ENCODE results near the gene KLHDC1. TPM values are rescaled to one million over a fixed set of nuclear protein-coding genes. Genes with fewer than 3 reads are reported as not detected.
"Not testable (repeated sequence)": the region's sequence is repeated elsewhere in the genome, so short reads cannot be mapped to it uniquely, and the experiment has no call there.

The KLHDC1 gene, protein sequence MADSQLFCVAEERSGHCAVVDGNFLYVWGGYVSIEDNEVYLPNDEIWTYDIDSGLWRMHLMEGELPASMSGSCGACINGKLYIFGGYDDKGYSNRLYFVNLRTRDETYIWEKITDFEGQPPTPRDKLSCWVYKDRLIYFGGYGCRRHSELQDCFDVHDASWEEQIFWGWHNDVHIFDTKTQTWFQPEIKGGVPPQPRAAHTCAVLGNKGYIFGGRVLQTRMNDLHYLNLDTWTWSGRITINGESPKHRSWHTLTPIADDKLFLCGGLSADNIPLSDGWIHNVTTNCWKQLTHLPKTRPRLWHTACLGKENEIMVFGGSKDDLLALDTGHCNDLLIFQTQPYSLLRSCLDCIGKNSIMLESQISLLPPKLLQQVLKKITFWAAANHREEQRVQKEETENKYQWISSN
- 0.46 and 1.4 TPM in 2 replicates for total RNA-seq (2014; rRNA removed; shearing (Covaris generic))

DNA sequence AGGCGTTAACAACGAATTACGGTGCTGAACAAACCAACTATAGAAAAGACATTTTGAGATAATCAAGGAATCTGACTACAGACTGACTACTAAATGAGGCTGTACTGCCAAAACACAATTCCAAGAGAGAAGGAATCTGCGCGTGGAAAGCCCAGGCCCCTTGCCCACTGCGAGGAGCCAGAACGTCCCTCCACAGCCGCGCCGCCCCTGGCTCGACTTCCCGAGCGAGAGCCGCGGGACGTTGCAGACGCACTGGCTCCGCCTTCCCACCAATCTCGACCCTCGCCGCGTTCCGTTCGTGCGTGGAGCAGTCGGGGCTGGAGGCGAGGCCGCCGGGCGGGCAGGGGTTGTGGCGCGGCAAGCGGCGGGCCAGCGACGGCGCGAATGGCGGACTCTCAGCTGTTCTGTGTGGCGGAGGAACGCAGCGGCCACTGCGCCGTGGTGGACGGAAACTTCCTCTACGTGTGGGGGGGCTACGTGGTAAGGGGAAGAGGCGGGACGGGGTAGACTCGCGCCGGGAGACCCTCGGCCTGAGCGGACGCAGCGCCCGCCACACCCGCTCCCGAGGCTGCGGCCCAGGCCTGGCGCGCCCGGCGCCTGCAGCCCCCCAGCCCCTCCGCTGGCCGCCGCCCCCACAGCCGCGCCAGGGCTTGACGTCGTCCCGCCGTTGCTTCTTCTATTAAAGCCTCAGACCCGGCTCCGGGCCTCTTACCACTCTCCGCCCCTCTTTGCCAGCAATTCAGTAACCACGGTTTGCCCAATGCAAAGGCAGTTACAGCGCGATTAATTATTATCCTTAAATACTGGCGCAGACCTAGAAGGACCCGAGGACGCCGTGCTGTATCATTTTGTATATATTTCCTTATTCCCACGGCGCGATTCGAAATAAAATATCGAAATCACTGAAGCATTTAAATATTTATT is at the start of gene KLHDC1:
Gene KLHDC1, plus strand, starts transcription at position 310 of the 924 bp plus-strand sequence. Its CDS starts 75 bp downstream, at position 385.
- peak; percentile 34 for DNase-seq (ENCODE audit: low spot score)

DNA sequence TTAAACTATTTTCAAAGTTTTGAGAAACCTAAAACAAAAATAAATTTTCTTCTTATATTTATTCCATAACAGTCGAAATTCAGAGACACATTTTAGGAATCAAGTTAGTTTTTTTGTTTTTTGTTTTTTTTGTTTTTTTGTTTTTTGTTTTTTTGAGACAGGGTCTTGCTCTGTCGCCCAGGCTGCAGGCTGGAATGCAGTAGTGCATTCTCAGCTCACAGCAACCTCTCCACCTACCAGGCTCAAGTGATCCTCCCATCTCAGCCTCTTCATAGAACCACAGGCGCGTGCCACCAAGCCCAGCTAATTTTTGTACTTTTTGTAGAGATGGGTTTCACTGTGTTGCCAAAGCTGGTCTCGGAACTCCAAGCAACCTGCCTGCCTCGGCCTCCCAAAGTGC is 39.4 kb upstream of the KLHDC1 start:
- DNase-seq (ENCODE audit: low spot score): no peak

DNA sequence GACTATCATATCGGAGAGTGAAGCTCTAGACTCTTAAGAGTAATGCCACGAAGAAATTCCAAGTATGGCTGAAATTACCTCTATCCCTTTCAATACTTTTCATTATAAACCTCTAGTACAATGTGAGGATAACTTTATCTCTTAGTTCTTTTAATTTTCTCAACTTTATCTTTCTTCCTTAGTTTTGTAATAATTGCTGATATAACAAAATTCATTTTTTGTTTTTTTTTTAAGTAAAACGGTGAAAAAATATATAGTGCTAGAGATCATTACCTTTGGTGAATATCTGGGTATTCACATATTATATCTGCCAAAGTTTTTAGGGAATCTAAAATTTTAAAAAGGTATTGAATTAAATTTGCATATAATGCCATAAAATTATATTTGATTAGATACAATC is 38.4 kb upstream of the KLHDC1 start:
- DNase-seq (ENCODE audit: low spot score): no peak

DNA sequence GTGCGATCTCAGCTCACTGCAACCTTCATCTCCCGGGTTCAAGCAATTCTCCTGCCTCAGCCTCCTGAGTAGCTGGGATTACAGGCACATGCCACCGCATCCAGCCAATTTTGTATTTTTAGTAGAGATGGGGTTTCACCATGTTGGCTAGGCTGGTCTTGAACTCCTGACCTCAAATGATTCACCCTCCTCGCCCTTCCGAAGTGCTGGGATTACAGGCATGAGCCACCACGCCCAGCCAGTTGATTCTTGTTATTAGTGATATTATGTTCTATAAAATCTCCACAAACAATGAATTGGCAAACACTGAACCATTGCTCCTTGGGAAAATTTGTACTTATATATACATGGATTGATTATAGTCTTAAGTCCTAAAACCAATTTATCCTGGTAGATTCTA is 35.4 kb upstream of the KLHDC1 start:
- DNase-seq (ENCODE audit: low spot score): not testable (repeated sequence)

DNA sequence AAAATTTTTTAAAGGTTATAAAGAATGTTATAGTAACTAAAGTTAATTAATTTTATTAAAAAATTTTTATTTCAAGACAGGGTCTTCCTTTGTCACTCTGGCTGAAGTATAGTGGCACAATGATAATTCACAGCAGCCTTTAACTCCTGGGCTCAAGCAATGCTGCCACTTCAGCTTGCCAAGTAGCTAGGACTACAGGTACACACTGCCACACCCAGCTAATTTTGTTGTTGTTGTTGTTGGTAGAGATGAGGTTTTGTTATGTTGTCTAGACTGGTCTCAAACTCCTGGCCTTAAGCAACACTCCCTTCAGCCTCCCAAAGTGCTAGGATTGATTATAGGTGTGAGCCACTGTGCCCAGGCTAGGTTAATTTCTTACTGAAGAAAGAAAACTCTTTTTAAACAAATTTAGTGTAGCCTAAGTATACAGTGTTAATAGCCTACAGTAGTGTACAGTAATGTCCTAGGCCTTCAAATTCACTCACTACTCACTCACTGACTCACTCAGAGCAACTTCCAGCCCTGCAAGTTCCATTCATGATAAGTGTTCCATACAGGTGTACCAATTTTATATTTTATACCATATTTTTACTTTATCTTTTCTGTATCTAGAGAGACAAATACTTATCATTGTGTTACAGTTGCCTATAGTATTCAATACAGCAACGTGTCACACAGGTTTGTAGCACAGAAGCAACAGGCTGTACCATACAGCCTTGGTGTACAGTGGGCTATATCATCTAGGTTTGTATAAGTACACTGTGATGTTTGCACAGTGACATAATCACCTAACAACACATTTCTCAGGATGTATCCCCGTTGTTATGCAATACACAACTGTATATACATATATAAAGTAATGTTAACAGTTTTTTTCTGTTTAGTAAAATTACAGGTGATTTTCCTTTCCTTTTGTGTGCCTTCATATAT is 33.1 kb upstream of the KLHDC1 start:
- no peak for DNase-seq (ENCODE audit: low spot score)

DNA sequence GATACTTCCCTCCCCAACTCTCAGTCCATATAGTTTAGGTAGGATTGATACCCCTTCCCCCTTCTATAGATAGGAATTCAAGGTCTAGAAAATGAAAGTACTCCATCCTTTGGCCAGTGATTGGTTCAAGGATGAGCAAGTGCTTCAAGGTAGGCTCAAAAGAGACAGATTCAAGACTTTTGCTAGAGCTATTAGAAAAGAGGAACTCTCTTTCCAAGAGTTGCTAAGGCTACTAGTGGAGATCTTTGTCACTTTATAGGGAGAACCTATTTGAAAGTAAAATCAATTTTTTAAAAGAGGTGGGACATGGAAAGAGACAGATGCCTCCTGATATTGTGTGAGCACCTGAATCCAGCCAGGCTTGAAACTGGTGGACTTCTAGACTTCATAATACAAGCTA is 22.4 kb upstream of the KLHDC1 start:
- no peak for DNase-seq (ENCODE audit: low spot score)

DNA sequence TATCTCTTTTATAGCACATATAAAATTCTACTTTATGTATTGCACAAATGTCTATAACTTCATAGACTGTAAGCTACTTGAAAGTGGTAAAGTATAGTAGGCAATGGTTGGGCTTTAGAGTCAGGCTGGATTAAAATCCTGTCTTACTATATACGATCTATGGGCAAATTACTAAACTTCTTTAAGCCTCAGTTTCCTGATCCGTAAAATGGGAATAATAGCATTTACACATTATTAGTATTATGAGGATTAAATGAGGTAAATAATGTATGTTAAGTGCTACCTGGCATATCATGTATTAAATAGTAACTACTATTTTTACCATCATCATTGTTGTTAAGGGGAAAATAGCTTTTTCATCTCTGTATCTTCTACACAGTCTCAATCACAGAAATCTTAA is 19.3 kb upstream of the KLHDC1 start:
- no peak for DNase-seq (ENCODE audit: low spot score)

DNA sequence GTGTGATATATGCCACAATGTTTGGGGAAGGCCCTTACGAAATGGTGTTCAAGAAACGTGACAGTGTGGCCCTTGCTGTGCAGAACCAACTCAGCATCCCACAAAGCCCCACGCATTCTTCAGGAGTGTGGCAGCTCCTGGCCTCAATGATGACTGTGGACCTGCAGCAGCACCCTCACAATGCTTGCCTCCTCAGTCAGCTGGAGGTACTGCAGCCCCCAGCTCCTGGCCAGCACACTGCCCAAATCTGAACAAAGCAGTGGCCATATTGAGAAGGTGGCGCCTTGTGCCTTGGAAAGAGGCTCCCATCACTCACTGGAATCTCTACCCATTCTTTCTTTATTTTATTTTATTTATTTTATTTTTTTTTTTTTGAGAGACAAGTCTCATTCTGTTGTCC is 15.3 kb upstream of the KLHDC1 start:
- no peak for DNase-seq (ENCODE audit: low spot score)

DNA sequence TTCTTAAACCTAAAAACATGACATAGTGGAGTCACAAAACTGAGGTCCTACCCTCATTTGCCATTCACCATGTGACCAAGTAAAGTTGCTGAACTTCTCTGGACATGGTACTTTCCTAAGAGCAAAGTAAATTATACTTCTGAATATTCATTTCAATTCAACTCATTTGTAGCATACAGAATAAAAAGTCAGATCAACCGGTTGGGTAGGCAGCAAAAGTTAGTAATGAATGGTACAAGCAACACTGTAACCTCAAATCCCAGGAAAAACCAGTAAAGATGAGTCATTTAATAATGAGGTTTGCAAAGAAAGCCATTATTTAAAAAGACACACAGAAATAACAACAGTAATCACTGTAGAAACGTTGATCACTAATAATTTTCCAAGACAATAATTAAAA is 13.6 kb upstream of the KLHDC1 start:
- DNase-seq (ENCODE audit: low spot score): no peak

DNA sequence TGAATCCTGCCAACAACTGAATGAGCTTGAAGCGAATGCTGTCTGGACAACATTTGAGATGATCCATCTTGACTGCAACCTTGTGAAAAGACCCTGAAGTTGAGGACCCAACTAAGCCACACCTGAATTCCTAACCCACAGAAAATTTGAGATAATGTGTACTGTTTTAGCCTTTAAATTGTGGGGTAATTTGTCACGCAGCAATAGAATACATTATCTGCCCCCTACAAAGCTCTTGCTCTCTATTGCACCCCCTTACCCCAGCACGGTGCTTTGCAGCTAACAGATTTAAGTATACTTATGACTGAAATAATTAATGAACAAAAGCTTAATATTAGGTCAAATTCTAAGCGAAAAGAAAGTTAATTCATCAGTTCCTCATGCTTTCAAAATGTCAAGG is 6.5 kb upstream of the KLHDC1 start:
- no peak for DNase-seq (ENCODE audit: low spot score)

DNA sequence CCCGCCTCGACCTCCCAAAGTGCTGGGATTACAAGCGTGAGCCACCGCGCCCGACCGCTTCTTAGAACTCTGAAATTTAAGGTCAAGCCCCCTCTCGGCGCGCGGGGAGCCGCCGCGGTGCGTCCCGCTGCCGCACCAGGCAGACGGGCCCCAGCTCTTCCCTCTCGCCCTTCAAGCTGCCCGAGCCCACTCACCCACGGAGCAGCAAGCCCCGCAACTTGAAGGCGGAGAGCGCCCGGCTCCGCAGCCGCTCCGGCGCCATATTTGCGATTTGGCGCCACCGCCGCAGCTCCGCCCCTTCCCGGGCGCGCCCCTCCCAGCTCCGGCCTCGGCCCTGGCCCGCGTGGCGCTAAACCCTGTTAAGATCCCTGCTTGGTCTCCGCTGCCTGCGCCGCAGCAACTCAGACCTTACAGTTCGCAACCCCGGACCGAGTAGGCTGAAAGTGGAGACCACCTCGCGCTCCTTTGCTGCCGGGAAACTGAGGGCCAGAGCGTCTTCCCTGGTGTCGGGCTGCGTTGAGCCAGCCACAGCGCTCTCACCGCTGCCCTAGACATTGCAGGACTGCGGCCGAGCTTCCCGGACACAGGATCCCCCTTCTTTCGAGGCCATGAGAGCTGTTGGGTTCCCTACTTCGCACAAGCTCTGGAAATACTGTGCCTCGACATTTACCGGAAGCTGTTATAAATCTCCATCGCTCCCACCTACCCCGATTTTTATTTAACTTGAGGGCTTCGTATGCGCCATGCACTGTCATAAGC is 4.8 kb upstream of the KLHDC1 start, which contains the start of gene POLE2:
Gene POLE2, minus strand, starts transcription at position 273 of the 759 bp plus-strand sequence. Its CDS starts 11 bp downstream, at position 262.
- peak; percentile 37 for DNase-seq (ENCODE audit: low spot score)

DNA sequence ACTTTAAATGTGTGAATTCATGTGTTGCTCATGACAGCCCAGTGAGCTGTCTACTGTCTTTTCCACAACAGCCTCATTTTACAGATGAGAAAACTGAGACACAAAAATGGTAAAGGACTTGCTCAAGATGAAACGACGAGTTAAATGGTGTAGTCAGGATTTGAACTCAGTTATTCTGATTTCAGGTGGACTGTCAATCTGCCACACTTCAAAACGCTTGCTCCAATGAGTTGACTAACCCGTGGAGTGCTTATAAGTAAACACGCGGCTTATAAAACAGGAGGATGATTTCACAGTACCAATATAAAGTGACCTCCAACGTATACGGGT is 4.3 kb upstream of the KLHDC1 start:
- DNase-seq (ENCODE audit: low spot score): no peak

DNA sequence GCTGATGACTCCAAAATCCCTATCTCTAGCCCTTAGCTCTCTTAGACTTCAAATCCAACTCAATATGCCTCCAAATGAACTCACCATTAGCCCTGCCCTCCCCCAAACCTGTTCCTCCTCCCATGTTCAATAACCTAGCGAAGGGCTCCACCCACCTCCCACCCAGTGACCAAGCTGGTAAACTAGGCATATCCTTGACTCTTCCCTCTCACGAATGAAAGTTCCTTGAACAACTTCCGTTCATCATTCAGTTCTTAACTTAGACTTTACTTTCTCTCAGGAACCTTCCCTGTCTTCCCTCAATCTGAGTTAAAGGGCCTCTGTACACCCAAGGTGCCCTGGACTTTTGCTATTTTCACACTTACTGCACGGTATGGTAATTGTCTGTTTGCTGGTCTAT is 1.9 kb upstream of the KLHDC1 start:
- no peak for DNase-seq (ENCODE audit: low spot score)

DNA sequence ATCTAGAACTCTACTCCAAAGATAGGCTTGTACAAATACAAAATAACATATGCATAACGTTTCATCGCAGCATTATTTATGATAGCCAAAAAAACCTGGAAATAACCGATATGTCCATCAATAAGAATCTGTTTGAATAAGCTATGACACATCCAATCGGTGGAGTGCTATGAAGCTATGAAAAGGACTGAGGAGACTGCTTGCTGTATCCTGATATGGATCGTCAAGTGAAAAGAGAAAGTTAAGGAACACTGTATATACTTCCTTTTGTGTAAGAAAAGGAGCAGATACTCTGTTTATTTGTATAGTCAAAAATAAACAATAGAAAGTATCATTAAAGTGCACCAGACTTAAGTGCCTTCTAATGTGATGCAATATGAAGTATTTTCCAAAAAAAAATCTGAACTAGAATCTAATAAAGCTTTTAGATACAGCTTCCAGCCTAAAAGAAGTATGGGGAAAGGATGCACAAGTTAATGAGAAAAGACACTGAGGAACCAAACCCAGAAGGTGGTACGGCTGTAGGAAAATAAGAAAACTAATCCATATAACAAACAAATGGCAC is 645 bp upstream of the KLHDC1 start:
- no peak for DNase-seq (ENCODE audit: low spot score)

DNA sequence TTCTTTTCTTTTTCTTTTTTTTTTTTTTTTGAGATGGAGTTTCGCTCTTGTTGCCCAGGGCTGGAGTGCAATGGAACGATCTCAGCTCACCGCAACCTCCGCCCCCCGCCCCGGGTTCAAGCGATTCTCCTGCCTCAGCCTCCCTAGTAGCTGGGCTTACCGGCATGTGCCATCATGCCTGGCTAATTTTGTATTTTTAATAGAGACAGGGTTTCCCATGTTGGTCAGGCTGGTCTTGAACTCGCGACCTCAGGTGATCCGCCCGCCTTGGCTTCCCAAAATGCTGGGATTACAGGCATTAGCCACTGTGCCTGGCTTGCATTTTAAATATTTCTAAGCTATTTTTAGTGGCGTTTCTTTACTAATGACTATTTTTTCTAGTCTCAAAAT is 810 bp downstream of the KLHDC1 start:
- not testable (repeated sequence) for DNase-seq (ENCODE audit: low spot score)

DNA sequence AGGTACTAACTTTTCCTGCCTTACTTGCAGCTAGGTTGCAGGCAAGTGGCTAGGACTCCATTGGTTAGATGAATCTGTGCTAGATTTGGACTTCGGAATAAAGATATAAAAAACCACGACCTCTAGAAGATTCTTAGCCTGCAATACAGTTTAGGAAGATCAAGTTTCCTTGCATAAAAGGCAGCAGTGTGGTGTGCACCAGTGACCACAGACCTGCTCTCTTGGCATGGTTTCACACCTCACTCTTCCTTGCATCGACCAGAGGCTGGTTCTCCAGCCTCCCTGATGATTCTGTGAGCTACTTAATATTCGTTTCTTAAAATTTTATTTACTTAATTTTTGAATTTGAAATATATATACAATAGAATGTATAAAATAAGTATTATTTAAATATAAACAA is 9.8 kb downstream of the KLHDC1 start:
- DNase-seq (ENCODE audit: low spot score): peak; percentile 34

DNA sequence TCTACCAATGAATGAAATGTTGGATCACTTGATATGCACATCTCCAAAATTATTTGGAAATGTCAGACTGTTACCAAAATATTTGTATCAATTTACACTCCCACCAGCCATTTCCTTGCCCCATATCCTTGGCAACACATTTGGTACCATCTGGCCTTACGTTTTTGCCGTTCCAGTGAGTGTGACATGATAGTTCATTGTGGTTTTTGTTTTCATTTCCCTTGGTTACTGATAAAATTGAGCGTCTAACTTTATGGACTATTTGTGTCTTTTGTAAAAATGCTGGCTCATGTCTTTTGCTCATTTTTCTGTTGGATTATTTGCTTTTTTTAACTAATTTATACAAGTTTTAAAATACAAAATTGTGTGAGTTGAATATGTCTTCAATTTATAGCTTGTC is 11.0 kb downstream of the KLHDC1 start:
- no peak for DNase-seq (ENCODE audit: low spot score)

DNA sequence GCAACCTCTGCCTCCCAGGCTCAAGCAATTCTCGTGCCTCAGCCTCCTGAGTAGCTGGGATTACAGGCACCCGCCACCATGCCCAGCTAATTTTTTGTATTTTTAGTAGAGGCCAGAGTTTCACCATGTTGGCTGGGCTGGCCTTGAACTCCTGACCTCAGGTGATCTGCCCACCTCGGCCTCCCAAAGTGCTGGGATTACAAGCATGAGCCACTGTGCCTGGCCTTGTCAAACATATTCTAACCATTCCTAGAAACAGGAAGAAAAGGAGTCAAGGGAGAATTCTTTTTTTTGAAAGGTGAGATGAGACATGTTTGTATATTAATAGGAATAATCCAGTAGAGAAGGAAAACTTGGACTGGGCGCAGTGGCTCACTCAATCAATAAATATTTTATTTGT is 11.6 kb downstream of the KLHDC1 start:
- DNase-seq (ENCODE audit: low spot score): not testable (repeated sequence)

DNA sequence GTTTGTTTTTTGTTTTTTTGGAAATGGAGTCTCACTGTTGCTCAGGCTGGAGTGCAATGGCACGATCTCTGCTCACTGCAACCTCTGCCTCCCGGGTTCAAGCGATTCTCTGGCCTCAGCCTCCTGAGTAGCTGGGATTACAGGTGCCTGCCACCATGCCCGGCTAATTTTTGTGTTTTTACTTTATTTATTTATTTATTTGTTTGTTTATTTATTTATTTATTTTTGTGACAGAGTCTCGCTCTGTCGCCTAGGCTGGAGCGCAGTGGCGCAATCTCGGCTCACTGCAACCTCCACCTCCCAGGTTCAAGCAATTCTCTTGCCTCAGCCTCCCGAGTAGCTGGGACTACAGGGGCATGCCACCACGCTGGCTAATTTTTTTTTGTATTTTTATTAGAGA is 18.1 kb downstream of the KLHDC1 start:
- not testable (repeated sequence) for DNase-seq (ENCODE audit: low spot score)

DNA sequence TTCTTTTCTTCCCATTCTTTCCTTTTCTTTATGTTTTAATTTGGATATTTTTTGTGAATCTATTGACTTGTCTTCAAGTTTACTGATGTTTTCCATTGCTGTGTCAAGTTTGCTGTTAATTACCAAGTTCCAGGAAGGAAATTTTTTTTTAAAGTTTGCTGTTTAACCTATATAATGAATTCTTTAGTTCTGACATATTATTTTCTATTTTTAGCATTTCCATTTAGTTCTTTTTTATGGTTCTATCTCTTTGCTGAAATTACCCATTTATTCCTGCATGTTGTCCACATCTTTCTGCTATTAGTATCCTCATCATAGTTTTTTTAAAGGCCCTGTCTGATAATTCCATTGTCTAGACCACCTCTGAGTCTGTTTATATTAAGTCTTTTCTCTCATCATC is 27.8 kb downstream of the KLHDC1 start:
- no peak for DNase-seq (ENCODE audit: low spot score)
